MM.1S (cell line): ENCODE results near the gene DHRS2.

Source experiments
- CTCF ChIP-seq: fragments of 300-600 bp; sonication (generic); IDR thresholded peaks from 2 replicates; pipeline ENCODE4 v1.5.1; 2016; ENCODE audit warnings: antibody characterized with exemption, low read length, mixed read lengths
- EZH2 ChIP-seq: fragments of 300-600 bp; sonication (generic); optimal IDR thresholded peaks from 2 replicates; pipeline ENCODE3; 2017; ENCODE audit warnings: low read depth, mild to moderate bottlenecking, antibody characterized with exemption, low read length, mixed read lengths
- EZH2phosphoT487 ChIP-seq: fragments of 300-600 bp; sonication (generic); IDR thresholded peaks from 2 replicates; pipeline ENCODE4 v1.6.1; 2018; ENCODE audit warnings: antibody characterized with exemption, low read length

GRCh38 chr14:23610090-23610814 is 25.9 kb upstream of the DHRS2 start:
- TF ChIP-seq CTCF (no peak), EZH2 (no peak), EZH2phosphoT487 (no peak)
